ENCODE measurements around the gene ASB17.
"Not testable (repeated sequence)": the region's sequence is repeated elsewhere in the genome, so short reads cannot be mapped to it uniquely, and the experiment has no call there.

The ASB17 gene

GRCh38 chr1:75950176-75950575, 18.0 kb upstream of the ASB17 start:
- H3K9me2 ChIP-seq (replicated peaks; ENCODE audit: insufficient read depth, low read length) = no peaks in the 10 kb centered on the region
- H3K4me3 ChIP-seq (ENCODE audit: low read length) = no peak overlapping the region
- no peak for DNase-seq
- no peaks in the 10 kb centered on the region for H3F3A ChIP-seq (ENCODE audit: insufficient read depth, low read length)
- TF ChIP-seq EZH2phosphoT487 (IDR thresholded peaks at IDR 0.05; ENCODE audit: low read length) = no peak
- no peak for TF ChIP-seq EZH2 (optimal IDR thresholded peaks at IDR 0.05; ENCODE audit: low read depth, low read length)
- no peak for TF ChIP-seq CTCF (IDR thresholded peaks at IDR 0.05; ENCODE audit: low read length)
- no peaks in the 10 kb centered on the region for H3K9me3 ChIP-seq (replicated peaks; ENCODE audit: insufficient read depth, low read length)
- no peaks in the 10 kb centered on the region for H3K27me3 ChIP-seq (replicated peaks; ENCODE audit: insufficient read depth, low read length)
- no peaks in the 10 kb centered on the region for H3K79me2 ChIP-seq (ENCODE audit: low read length)
- H3K36me3 ChIP-seq (replicated peaks; ENCODE audit: insufficient read depth, low read length) = no peaks in the 10 kb centered on the region
- no peak overlapping the region for H2AFZ ChIP-seq (ENCODE audit: low read length)
- H3K27ac ChIP-seq (ENCODE audit: low read length) = no peak overlapping the region
- no peak overlapping the region for H3K4me2 ChIP-seq (ENCODE audit: low read depth, low read length)
- no peaks in the 10 kb centered on the region for H4K20me1 ChIP-seq (ENCODE audit: insufficient read depth, low read length)
- no peaks in the 10 kb centered on the region for H3K4me1 ChIP-seq (ENCODE audit: low read length)
- H3K9ac ChIP-seq (ENCODE audit: low read length) = no peak overlapping the region

GRCh38 chr1:75943037-75943436, 10.8 kb upstream of the ASB17 start:
- not testable (repeated sequence) for H3K27me3 ChIP-seq (replicated peaks; ENCODE audit: insufficient read depth, low read length); H3K79me2 ChIP-seq (ENCODE audit: low read length); H3K4me3 ChIP-seq (ENCODE audit: low read length); H3K4me1 ChIP-seq (ENCODE audit: low read length); H2AFZ ChIP-seq (ENCODE audit: low read length); H3F3A ChIP-seq (ENCODE audit: insufficient read depth, low read length); H3K36me3 ChIP-seq (replicated peaks; ENCODE audit: insufficient read depth, low read length); H3K9me3 ChIP-seq (replicated peaks; ENCODE audit: insufficient read depth, low read length); H4K20me1 ChIP-seq (ENCODE audit: insufficient read depth, low read length); H3K9ac ChIP-seq (ENCODE audit: low read length); DNase-seq; H3K9me2 ChIP-seq (replicated peaks; ENCODE audit: insufficient read depth, low read length); H3K27ac ChIP-seq (ENCODE audit: low read length); H3K4me2 ChIP-seq (ENCODE audit: low read depth, low read length)

- peaks cover 5% of the 10 kb centered on the region; the same call in 1 of the 2 replicates for H3K4me1 ChIP-seq (ENCODE audit: low read length)
- H3K9ac ChIP-seq (ENCODE audit: low read length) = no peak overlapping the region
- H3K9me2 ChIP-seq (replicated peaks; ENCODE audit: insufficient read depth, low read length) = no peaks in the 10 kb centered on the region
- 0 out of 2 replicates have a peak overlapping the region, but pooled peaks have one; percentile 8 for H3K4me2 ChIP-seq (ENCODE audit: low read depth, low read length)
- no peaks in the 10 kb centered on the region for H3K27me3 ChIP-seq (replicated peaks; ENCODE audit: insufficient read depth, low read length)
- H3K4me3 ChIP-seq (ENCODE audit: low read length) = no peak overlapping the region
- H3F3A ChIP-seq (ENCODE audit: insufficient read depth, low read length) = no peaks in the 10 kb centered on the region
- H3K79me2 ChIP-seq (ENCODE audit: low read length) = no peaks in the 10 kb centered on the region
- no peak for TF ChIP-seq CTCF (IDR thresholded peaks at IDR 0.05; ENCODE audit: low read length)
- no peak for TF ChIP-seq EZH2 (optimal IDR thresholded peaks at IDR 0.05; ENCODE audit: low read depth, low read length)
- TF ChIP-seq EZH2phosphoT487 (IDR thresholded peaks at IDR 0.05; ENCODE audit: low read length) = no peak
- no peak overlapping the region for H2AFZ ChIP-seq (ENCODE audit: low read length)
- no peak overlapping the region for H3K27ac ChIP-seq (ENCODE audit: low read length)
- H3K9me3 ChIP-seq (replicated peaks; ENCODE audit: insufficient read depth, low read length) = no peaks in the 10 kb centered on the region
- DNase-seq = peak; percentile 27
- H3K36me3 ChIP-seq (replicated peaks; ENCODE audit: insufficient read depth, low read length) = no peaks in the 10 kb centered on the region
- H4K20me1 ChIP-seq (ENCODE audit: insufficient read depth, low read length) = no peaks in the 10 kb centered on the region
These were observed 4.8 kb upstream of the ASB17 start for GRCh38 chr1:75937034-75937433.

GRCh38 chr1:75922698-75923097, 9.5 kb downstream of the ASB17 start:
- Histone ChIP-seq H3K4me1 (ENCODE audit: low read length) (no peaks in the 10 kb centered on the region), H4K20me1 (ENCODE audit: insufficient read depth, low read length) (no peaks in the 10 kb centered on the region), H3K9me2 (replicated peaks; ENCODE audit: insufficient read depth, low read length) (no peaks in the 10 kb centered on the region), H2AFZ (ENCODE audit: low read length) (no peak overlapping the region), H3F3A (ENCODE audit: insufficient read depth, low read length) (no peaks in the 10 kb centered on the region), H3K79me2 (ENCODE audit: low read length) (no peaks in the 10 kb centered on the region), H3K27me3 (replicated peaks; ENCODE audit: insufficient read depth, low read length) (no peaks in the 10 kb centered on the region), H3K27ac (ENCODE audit: low read length) (no peak overlapping the region), H3K4me3 (ENCODE audit: low read length) (no peak overlapping the region), H3K9ac (ENCODE audit: low read length) (no peak overlapping the region), H3K4me2 (ENCODE audit: low read depth, low read length) (no peak overlapping the region), H3K9me3 (replicated peaks; ENCODE audit: insufficient read depth, low read length) (no peaks in the 10 kb centered on the region), H3K36me3 (replicated peaks; ENCODE audit: insufficient read depth, low read length) (no peaks in the 10 kb centered on the region)
- TF ChIP-seq EZH2phosphoT487 (IDR thresholded peaks at IDR 0.05; ENCODE audit: low read length) (no peak), CTCF (IDR thresholded peaks at IDR 0.05; ENCODE audit: low read length) (no peak), EZH2 (optimal IDR thresholded peaks at IDR 0.05; ENCODE audit: low read depth, low read length) (no peak)
- no peak for DNase-seq

All from MM.1S (cell line).